CD8-positive, alpha-beta memory T cell (primary cell): Measurements from ENCODE around the gene UGT1A1. TPM values are rescaled to one million over a fixed set of nuclear protein-coding genes. Genes with fewer than 3 reads are reported as not detected.

Experiments used
- CTCF ChIA-PET: fragments of 350-600 bp; sonication (Branson Sonifier 250); formaldehyde crosslinking; loops from one replicate; lab custom pipeline; 2021; ENCODE audit warnings: antibody characterized with exemption; lab: Charles Lee
- POLR2A ChIA-PET: fragments of 350-600 bp; sonication (Branson Sonifier 250); formaldehyde crosslinking; loops from one replicate; lab custom pipeline; 2021; ENCODE audit warnings: antibody characterized with exemption; lab: Charles Lee
- DNase-seq, 5 donors: peaks; one replicate each; pipeline versions ENCODE4 v3.0.0 to v3.0.0-alpha.2; 2020 to 2022; ENCODE audit warnings: mixed read lengths in 1 of 5
- H3K27ac ChIP-seq: one replicate; pipeline ENCODE4 v1.7.0; 2013; ENCODE audit warnings: low read depth, mild to moderate bottlenecking, low read length, moderate library complexity
- H3K27me3 ChIP-seq: 2 replicates; pipeline ENCODE4 v1.7.0; 2013; ENCODE audit warnings: low read length, mild to moderate bottlenecking; ENCODE audit not compliant: insufficient read depth, poor library complexity, severe bottlenecking
- H3K36me3 ChIP-seq: 2 replicates; pipeline ENCODE4 v1.7.0; 2013; ENCODE audit warnings: mild to moderate bottlenecking, low read length, moderate library complexity; ENCODE audit not compliant: insufficient read depth
- H3K4me1 ChIP-seq: 2 replicates; pipeline ENCODE4 v1.7.0; 2013; ENCODE audit warnings: mild to moderate bottlenecking, low read length, moderate library complexity; ENCODE audit not compliant: insufficient read depth
- H3K4me3 ChIP-seq: 2 replicates; pipeline ENCODE4 v1.7.0; 2013; ENCODE audit warnings: mild to moderate bottlenecking, low read length
- H3K9me3 ChIP-seq: 2 replicates; pipeline ENCODE4 v1.7.0; 2013; ENCODE audit warnings: mild to moderate bottlenecking, low read length
- H3K27ac Mint-ChIP-seq, 8 donors: one replicate each; pipeline ENCODE4 v1.8.0; 2020 to 2021; ENCODE audit warnings: mixed read lengths in 8 of 8, mild to moderate bottlenecking in 6 of 8, inconsistent platforms in 3 of 8, moderate library complexity in 3 of 8
- H3K27me3 Mint-ChIP-seq, 2 donors: one replicate each; pipeline ENCODE4 v1.8.0; 2020 to 2021; ENCODE audit warnings: mixed read lengths in 2 of 2, mild to moderate bottlenecking in 1 of 2, moderate library complexity in 1 of 2
- H3K36me3 Mint-ChIP-seq, 3 donors: one replicate each; pipeline ENCODE4 v1.8.0; 2020 to 2021; ENCODE audit warnings: mixed read lengths in 3 of 3, inconsistent platforms in 1 of 3, mild to moderate bottlenecking in 1 of 3
- H3K4me1 Mint-ChIP-seq, 3 donors: one replicate each; pipeline ENCODE4 v1.8.0; 2020 to 2021; ENCODE audit warnings: mixed read lengths in 3 of 3, inconsistent platforms in 1 of 3, mild to moderate bottlenecking in 1 of 3
- H3K4me3 Mint-ChIP-seq, 7 donors: one replicate each; pipeline ENCODE4 v1.8.0; 2020 to 2021; ENCODE audit warnings: mixed read lengths in 7 of 7, mild to moderate bottlenecking in 6 of 7, moderate library complexity in 4 of 7, inconsistent platforms in 2 of 7
- H3K9me3 Mint-ChIP-seq, 5 donors: one replicate each; pipeline ENCODE4 v1.8.0; 2020 to 2022; ENCODE audit warnings: mixed read lengths in 5 of 5, mild to moderate bottlenecking in 3 of 5, moderate library complexity in 2 of 5, inconsistent platforms in 1 of 5
- polyA plus RNA-seq: library from polyadenylated mRNA; unstranded; fragments of 300-500 nt; fragmentation: Illumina TruSeq; gene quantifications from one replicate; pipeline ENCODE4 v1.2.3, GENCODE V29; 2021
- total RNA-seq, 2 experiments: library from RNA; stranded (reverse); gene quantifications; one replicate each; pipeline ENCODE4 v1.2.3, GENCODE V29; 2021

UGT1A1 gene
- total and polyA plus RNA-seq, 3 experiments from 2014 or later: not detected

DNA sequence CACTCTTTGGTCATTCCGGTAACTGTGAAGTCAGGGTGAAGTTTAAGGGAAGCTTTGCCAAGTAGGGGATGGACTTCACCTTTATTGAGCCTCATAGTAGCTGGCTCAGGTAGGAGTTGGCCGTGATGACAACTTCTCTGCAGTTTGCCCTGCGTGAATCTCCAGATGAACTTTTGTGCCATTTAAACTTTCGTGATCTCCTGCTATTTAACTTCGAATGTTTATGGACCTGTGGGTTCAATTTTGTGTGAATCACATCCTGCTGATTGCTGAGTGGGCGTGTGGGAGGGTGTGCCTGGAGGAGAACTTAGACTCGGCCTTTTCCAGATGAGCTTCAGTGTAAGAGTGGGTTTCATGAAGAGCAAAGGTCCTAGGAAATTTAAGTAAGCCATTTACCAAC lies 4.2 kb downstream of the UGT1A1 start:
- Mint-ChIP-seq H3K9me3 (peaks cover 0 to 2% (median 0%) of the 10 kb centered on the region in 5 donors), H3K4me1 (no peaks in the 10 kb centered on the region), H3K36me3 (no peaks in the 10 kb centered on the region), H3K4me3 (no peak overlapping the region), H3K27me3 (peaks cover 10 to 43% of the 10 kb centered on the region in 2 donors), H3K27ac (no peak overlapping the region)
- ChIA-PET POLR2A (no interaction called here), CTCF (no interaction called here)
- DNase-seq: no peak
- Histone ChIP-seq H3K4me3 (no peak overlapping the region), H3K4me1 (no peaks in the 10 kb centered on the region), H3K36me3 (no peaks in the 10 kb centered on the region), H3K9me3 (no peaks in the 10 kb centered on the region), H3K27ac (no peak overlapping the region), H3K27me3 (no peaks in the 10 kb centered on the region)

DNA sequence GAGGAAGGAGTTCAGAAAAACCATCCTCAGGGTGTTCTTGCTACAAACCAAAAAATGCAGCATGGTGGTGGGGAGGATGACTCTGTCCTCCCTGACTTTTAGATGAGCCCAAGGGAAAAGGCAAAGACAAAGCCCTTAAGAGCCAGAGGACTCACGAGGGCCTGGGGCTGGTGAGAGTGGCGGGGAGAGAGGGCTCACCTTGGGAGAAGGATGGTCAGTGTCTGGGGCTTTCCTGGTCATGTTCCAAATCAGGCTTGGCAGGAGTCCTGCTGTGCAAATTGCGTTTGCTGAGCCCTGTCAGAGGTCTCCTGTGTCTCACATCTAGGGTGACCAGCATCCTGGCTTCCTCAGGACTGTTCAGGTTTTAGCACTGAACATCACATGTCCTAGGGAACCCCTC lies 4.7 kb downstream of the UGT1A1 start:
- DNase-seq: no peak
- H3K9me3 ChIP-seq: no peaks in the 10 kb centered on the region

DNA sequence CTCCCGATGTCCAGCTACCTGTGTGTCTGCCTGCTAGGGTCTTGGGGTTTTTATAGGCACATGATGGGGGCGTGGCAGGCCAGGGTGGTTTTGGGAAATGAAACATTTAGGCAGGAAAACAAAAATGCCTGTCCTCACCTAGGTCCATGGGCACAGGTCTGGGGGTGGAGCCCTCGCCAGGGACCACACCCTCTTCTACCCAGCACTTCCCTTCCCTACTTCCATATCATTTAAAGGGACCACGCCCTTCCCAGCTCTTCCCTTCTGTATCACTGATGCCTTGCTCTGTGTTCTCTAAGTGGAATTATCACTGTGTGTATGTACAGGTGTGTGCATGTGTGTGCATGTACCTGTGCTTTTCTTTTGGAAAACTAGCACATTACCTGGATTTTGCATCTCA lies 6.3 kb downstream of the UGT1A1 start:
- H3K27ac Mint-ChIP-seq: no peak overlapping the region
- H3K36me3 Mint-ChIP-seq: no peaks in the 10 kb centered on the region
- H3K4me1 Mint-ChIP-seq: no peaks in the 10 kb centered on the region
- no peak overlapping the region for H3K4me3 Mint-ChIP-seq
- no peak overlapping the region for H3K4me3 ChIP-seq
- H3K27ac ChIP-seq: no peak overlapping the region
- no peaks in the 10 kb centered on the region for H3K4me1 ChIP-seq
- H3K27me3 ChIP-seq: no peaks in the 10 kb centered on the region
- no peaks in the 10 kb centered on the region for H3K9me3 ChIP-seq
- H3K36me3 ChIP-seq: no peaks in the 10 kb centered on the region
- POLR2A ChIA-PET: no interaction called here
- H3K27me3 Mint-ChIP-seq: peaks cover 12 to 45% of the 10 kb centered on the region in 2 donors
- no peak for DNase-seq
- CTCF ChIA-PET: no interaction called here
- peaks cover 0 to 2% (median 0%) of the 10 kb centered on the region in 5 donors for H3K9me3 Mint-ChIP-seq

More for the DNA sequence above, 4.7 kb downstream of the UGT1A1 start:
- Histone ChIP-seq H3K4me1 (no peaks in the 10 kb centered on the region), H3K36me3 (no peaks in the 10 kb centered on the region), H3K4me3 (no peak overlapping the region), H3K27me3 (no peaks in the 10 kb centered on the region), H3K27ac (no peak overlapping the region)
- no peak overlapping the region for H3K4me3 Mint-ChIP-seq
- POLR2A ChIA-PET: no interaction called here
- peaks cover 0 to 2% (median 0%) of the 10 kb centered on the region in 5 donors for H3K9me3 Mint-ChIP-seq
- no peak overlapping the region for H3K27ac Mint-ChIP-seq
- H3K36me3 Mint-ChIP-seq: no peaks in the 10 kb centered on the region
- CTCF ChIA-PET: no interaction called here
- no peaks in the 10 kb centered on the region for H3K4me1 Mint-ChIP-seq
- H3K27me3 Mint-ChIP-seq: peaks cover 10 to 45% of the 10 kb centered on the region in 2 donors

DNA sequence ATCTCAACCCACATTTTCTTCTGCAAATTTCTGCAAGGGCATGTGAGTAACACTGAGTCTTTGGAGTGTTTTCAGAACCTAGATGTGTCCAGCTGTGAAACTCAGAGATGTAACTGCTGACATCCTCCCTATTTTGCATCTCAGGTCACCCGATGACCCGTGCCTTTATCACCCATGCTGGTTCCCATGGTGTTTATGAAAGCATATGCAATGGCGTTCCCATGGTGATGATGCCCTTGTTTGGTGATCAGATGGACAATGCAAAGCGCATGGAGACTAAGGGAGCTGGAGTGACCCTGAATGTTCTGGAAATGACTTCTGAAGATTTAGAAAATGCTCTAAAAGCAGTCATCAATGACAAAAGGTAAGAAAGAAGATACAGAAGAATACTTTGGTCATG lies 8.0 kb downstream of the UGT1A1 start:
- Histone ChIP-seq H3K4me3 (no peak overlapping the region), H3K4me1 (no peaks in the 10 kb centered on the region), H3K27ac (no peak overlapping the region), H3K9me3 (no peaks in the 10 kb centered on the region), H3K27me3 (no peaks in the 10 kb centered on the region), H3K36me3 (no peaks in the 10 kb centered on the region)
- ChIA-PET POLR2A (no interaction called here), CTCF (no interaction called here)
- DNase-seq: no peak
- peaks cover 12 to 48% of the 10 kb centered on the region in 2 donors for H3K27me3 Mint-ChIP-seq
- peaks cover 0 to 2% (median 0%) of the 10 kb centered on the region in 5 donors for H3K9me3 Mint-ChIP-seq
- no peaks in the 10 kb centered on the region for H3K4me1 Mint-ChIP-seq
- no peak overlapping the region for H3K27ac Mint-ChIP-seq
- no peak overlapping the region for H3K4me3 Mint-ChIP-seq
- H3K36me3 Mint-ChIP-seq: no peaks in the 10 kb centered on the region

DNA sequence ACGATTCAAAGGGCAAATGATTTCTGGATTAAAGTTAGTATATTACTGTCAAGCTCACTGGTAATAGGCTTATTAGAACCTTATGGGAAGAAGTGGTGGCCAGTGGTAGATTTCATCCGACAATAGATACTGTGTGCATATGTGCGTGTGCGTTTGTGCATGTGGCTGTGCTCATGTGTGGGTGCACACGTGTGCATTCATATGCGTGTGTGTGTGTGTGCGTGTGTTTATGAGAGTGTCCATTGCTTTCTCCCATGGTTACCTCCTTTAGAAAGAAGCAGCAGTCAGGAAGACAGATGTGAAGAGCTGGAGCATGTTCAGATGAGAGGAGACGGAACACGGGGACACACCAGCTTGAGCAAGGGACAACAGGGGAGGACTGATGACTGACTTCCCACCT lies 9.2 kb downstream of the UGT1A1 start:
- H3K27me3 Mint-ChIP-seq: peaks cover 10 to 37% of the 10 kb centered on the region in 2 donors
- DNase-seq: no peak
- H3K4me1 Mint-ChIP-seq: no peaks in the 10 kb centered on the region
- H3K27ac Mint-ChIP-seq: no peak overlapping the region
- no peaks in the 10 kb centered on the region for H3K27me3 ChIP-seq
- ChIA-PET POLR2A (no interaction called here), CTCF (no interaction called here)
- H3K4me3 Mint-ChIP-seq: no peak overlapping the region
- H3K36me3 Mint-ChIP-seq: no peaks in the 10 kb centered on the region
- H3K9me3 Mint-ChIP-seq: peaks cover 0 to 2% (median 0%) of the 10 kb centered on the region in 5 donors
- H3K4me3 ChIP-seq: no peak overlapping the region
- H3K4me1 ChIP-seq: no peaks in the 10 kb centered on the region
- H3K27ac ChIP-seq: no peak overlapping the region
- no peaks in the 10 kb centered on the region for H3K36me3 ChIP-seq
- H3K9me3 ChIP-seq: no peaks in the 10 kb centered on the region

DNA sequence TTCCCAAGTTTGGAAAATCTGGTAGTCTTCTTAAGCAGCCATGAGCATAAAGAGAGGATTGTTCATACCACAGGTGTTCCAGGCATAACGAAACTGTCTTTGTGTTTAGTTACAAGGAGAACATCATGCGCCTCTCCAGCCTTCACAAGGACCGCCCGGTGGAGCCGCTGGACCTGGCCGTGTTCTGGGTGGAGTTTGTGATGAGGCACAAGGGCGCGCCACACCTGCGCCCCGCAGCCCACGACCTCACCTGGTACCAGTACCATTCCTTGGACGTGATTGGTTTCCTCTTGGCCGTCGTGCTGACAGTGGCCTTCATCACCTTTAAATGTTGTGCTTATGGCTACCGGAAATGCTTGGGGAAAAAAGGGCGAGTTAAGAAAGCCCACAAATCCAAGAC lies 12.1 kb downstream of the UGT1A1 start:
- Histone ChIP-seq H3K9me3 (no peaks in the 10 kb centered on the region), H3K27ac (no peak overlapping the region), H3K27me3 (no peaks in the 10 kb centered on the region), H3K4me1 (no peaks in the 10 kb centered on the region), H3K36me3 (no peaks in the 10 kb centered on the region), H3K4me3 (no peak overlapping the region)
- no peak for DNase-seq
- Mint-ChIP-seq H3K4me1 (no peaks in the 10 kb centered on the region), H3K27ac (no peak overlapping the region), H3K36me3 (peaks cover 0 to 9% (median 0%) of the 10 kb centered on the region in 3 donors), H3K4me3 (no peak overlapping the region), H3K27me3 (peaks cover 5 to 28% of the 10 kb centered on the region in 2 donors), H3K9me3 (peaks cover 0 to 8% (median 1%) of the 10 kb centered on the region in 5 donors)
- CTCF ChIA-PET: no interaction called here
- POLR2A ChIA-PET: no interaction called here

DNA sequence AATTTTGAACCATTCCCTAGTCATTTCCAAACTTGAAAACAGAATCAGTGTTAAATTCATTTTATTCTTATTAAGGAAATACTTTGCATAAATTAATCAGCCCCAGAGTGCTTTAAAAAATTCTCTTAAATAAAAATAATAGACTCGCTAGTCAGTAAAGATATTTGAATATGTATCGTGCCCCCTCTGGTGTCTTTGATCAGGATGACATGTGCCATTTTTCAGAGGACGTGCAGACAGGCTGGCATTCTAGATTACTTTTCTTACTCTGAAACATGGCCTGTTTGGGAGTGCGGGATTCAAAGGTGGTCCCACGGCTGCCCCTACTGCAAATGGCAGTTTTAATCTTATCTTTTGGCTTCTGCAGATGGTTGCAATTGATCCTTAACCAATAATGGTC lies 12.5 kb downstream of the UGT1A1 start:
- no peaks in the 10 kb centered on the region for H3K36me3 ChIP-seq
- no peaks in the 10 kb centered on the region for H3K27me3 ChIP-seq
- no peaks in the 10 kb centered on the region for H3K4me1 ChIP-seq
- POLR2A ChIA-PET: no interaction called here
- no peaks in the 10 kb centered on the region for H3K9me3 ChIP-seq
- Mint-ChIP-seq H3K9me3 (peaks cover 0 to 8% (median 1%) of the 10 kb centered on the region in 5 donors), H3K4me1 (no peaks in the 10 kb centered on the region), H3K27ac (no peak overlapping the region), H3K27me3 (peaks cover 3 to 29% of the 10 kb centered on the region in 2 donors), H3K4me3 (no peak overlapping the region), H3K36me3 (peaks cover 0 to 9% (median 0%) of the 10 kb centered on the region in 3 donors)
- H3K27ac ChIP-seq: no peak overlapping the region
- CTCF ChIA-PET: no interaction called here
- H3K4me3 ChIP-seq: no peak overlapping the region
- no peak for DNase-seq

DNA sequence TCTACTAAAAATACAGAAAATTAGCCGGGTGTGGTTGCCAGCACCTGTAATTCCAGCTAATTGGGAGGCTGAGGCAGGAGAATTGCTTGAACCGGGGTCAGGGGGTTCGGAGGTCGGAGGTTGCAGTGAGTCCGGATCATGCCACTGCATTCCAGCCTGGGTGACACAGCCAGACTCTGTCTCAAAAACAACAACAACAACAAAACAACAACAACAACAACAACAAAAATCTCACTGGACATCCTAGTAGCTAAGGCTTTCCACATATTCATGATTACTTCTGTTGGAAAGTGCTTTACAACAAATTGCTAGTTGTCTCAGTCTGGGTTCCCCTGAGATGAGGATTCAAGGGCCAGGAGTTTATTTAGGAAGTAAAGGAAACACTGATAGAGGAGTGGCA lies 13.8 kb downstream of the UGT1A1 start:
- CTCF ChIA-PET: no interaction called here

More for the DNA sequence above, 13.8 kb downstream of the UGT1A1 start:
- Histone ChIP-seq H3K4me1 (no peaks in the 10 kb centered on the region), H3K27ac (no peak overlapping the region), H3K4me3 (no peak overlapping the region), H3K9me3 (no peaks in the 10 kb centered on the region), H3K27me3 (no peaks in the 10 kb centered on the region), H3K36me3 (no peaks in the 10 kb centered on the region)
- H3K27ac Mint-ChIP-seq: no peak overlapping the region
- no peaks in the 10 kb centered on the region for H3K4me1 Mint-ChIP-seq
- no peak for DNase-seq
- H3K36me3 Mint-ChIP-seq: peaks cover 0 to 13% (median 0%) of the 10 kb centered on the region in 3 donors
- H3K9me3 Mint-ChIP-seq: peaks cover 0 to 8% (median 3%) of the 10 kb centered on the region in 5 donors
- POLR2A ChIA-PET: no interaction called here
- H3K27me3 Mint-ChIP-seq: peaks cover 8 to 39% of the 10 kb centered on the region in 2 donors
- no peak overlapping the region for H3K4me3 Mint-ChIP-seq
